ENCODE results near the gene THAP6.

GRCh38 chr4:75525086-75525485, 10.8 kb downstream of the THAP6 start:
- TF ChIP-seq POLR2A (IDR thresholded peaks at IDR 0.05) = no peak
- no peak for TF ChIP-seq CTCF (IDR thresholded peaks at IDR 0.05)
